8988T (cell line): ENCODE data around the gene TSKU.
"Not testable (repeated sequence)": the region's sequence is repeated elsewhere in the genome, so short reads cannot be mapped to it uniquely, and the experiment has no call there.

ENCODE experiments used
- DNase-seq: peaks from one replicate; pipeline ENCODE4 v3.0.0; 2011

The TSKU gene

GRCh38 chr11:76803023-76803422 is 19.9 kb downstream of the TSKU start:
- no peak for DNase-seq

- no peak for DNase-seq
These were observed 20.9 kb downstream of the TSKU start for GRCh38 chr11:76803811-76804600.

DNA sequence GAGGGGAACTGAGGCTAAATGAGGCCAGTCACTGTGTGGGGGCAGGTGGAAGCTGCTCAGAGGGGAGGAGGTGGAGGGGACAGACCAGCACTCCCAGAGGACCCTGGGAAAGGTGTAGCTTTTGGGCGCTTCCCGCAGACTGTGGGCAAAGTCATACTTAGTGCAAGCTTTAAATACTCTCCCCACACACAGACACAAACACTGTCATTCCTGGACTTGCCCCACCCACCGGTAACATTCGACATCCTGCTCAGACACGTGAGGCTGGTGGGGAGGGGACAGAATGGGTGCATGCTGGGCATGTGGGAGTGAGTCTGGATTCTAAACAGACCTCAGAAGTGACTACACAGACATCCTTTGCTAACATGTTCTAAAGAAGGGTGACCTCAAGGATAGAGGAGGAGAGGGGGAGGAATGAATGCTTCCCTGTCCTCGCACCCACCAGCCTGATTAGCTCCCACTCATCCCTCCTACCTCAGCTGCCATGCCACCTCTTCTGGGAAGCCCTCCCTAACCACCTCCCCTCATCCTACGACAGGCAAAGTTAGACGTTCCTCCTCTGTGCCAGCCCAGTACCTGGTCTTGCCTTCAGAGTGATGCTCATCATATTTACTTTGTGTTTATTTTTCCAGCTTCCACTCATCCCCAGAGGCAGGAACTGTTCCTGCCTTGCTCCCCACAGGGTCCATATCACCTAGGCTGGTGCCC is 22.2 kb downstream of the TSKU start:
- DNase-seq: no peak

DNA sequence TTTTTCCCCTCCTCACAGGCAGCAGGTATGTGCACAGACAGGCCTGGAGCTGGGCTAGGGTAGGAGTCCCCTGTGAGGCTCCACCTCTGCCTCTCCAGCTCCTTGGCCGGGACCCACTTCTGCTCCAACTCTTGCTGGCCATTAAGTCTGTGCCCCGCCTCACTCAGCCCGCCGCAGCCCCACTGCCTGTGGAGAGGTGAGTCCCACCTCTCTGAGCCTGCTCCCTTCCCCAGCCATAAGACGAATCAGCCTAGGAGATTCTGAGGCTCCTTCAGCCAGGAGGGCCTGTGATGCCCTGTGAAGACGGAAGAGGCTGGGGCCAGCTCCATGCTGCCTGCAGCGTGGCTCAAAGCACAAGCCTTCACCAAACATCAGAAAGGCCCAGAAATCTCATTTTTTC is 23.0 kb downstream of the TSKU start:
- no peak for DNase-seq

DNA sequence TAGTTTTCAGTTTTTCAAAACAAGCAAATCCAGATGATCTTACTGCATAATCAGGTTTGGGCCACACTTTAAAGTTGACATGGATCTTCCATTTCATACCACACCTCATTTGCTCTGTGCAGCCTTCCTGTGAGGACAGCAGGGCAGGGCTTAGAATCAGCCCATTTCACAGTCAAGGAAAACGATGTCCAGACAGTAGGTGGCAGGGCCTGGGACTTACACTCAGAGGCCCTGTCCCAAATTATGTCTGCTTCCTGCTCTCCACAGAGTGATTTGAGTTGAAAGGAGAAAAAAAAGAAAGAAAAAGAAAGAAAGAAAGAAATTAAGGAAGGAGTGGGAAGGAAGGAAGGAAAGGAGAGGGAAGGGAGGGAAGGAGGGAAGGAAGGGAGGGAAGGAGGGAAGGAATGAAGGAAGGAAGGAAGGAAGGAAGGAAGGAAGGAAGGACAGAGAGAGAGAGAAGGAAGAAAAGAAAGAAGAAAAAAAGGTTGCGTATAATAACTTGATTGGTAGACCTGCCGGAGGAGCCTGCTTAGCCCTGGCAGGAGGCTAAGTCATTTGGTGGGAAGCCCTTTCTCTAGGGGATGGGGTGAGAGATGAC is 23.6 kb downstream of the TSKU start:
- DNase-seq: no peak

DNA sequence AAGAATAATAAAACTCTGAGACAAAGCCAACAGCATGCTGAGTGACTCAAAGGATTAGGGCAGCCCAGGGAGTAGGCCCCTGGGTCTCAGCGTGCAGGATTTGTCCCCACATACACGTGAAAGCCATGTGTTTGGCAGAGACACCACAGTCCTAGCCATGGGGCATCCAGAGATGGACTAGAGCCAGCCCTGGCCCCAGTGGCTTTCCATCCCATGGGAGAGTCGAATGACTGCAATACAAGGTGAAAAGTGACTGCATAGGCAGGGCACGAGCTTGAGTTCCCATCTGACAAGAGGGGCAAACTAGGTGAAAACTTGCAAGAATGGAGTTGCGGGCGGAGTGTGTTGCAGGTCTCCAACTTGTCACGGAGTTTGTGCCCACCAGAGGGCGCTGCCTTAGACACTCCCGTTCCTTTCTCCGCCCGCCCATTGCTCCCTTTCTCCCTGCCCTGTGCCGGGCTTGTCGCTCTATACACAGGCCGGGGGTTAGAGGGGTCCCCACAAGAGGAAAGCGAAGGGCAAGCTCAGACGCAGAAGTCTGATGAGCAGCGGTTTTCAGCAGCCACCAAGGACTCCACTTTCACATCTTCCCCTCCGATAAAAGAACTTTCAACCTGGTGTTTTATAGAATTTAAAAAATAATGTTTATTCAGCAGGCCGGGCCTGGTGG is 24.2 kb downstream of the TSKU start:
- peak; percentile 83 for DNase-seq

- DNase-seq: no peak
These were observed 25.0 kb downstream of the TSKU start for GRCh38 chr11:76808171-76808570.

- DNase-seq: no peak
These were observed 25.8 kb downstream of the TSKU start for GRCh38 chr11:76808996-76809395.

GRCh38 chr11:76810151-76810853 is 27.1 kb downstream of the TSKU start:
- no peak for DNase-seq

GRCh38 chr11:76811259-76811658 is 28.1 kb downstream of the TSKU start:
- no peak for DNase-seq

DNA sequence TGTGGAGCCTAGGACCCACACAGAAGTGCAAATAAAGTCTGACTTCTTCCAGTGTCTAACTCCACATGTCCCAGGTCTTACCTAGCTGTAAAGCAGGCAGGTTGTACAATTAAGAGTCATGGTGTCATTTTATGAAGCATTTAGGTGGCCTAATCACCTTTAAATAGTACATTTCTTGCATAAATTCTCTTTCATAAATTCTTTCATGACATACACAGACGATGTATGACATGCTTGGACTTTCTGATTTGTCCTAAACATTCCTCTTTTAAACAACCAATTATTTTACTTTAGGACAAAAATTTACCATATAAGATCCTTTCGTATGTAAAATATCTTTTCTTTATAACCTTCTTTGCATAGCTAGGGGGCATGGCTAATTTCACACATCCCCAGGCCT is 31.3 kb downstream of the TSKU start:
- no peak for DNase-seq

GRCh38 chr11:76815678-76816077 is 32.5 kb downstream of the TSKU start:
- not testable (repeated sequence) for DNase-seq

DNA sequence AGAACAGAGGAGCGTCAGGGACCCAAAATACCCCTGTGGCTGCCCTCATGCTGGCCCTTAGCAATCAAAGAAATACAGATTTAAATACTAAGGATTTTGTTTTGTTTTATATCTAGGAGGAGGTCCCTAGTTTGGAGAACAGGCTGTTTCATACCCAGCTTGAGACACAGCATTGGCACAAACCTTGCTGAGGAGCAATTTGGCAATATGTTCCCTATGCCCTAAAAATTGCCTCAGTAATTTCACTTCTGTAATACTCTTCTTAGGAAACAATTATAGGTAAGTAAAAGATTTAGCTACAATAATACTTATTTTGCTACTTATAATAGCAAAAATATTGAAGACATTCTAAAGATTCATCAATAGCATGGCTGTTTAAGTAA is 37.0 kb downstream of the TSKU start:
- no peak for DNase-seq

GRCh38 chr11:76821396-76821795 is 38.2 kb downstream of the TSKU start:
- DNase-seq: not testable (repeated sequence)

- no peak for DNase-seq
These were observed 39.2 kb downstream of the TSKU start for GRCh38 chr11:76822406-76822805.

DNA sequence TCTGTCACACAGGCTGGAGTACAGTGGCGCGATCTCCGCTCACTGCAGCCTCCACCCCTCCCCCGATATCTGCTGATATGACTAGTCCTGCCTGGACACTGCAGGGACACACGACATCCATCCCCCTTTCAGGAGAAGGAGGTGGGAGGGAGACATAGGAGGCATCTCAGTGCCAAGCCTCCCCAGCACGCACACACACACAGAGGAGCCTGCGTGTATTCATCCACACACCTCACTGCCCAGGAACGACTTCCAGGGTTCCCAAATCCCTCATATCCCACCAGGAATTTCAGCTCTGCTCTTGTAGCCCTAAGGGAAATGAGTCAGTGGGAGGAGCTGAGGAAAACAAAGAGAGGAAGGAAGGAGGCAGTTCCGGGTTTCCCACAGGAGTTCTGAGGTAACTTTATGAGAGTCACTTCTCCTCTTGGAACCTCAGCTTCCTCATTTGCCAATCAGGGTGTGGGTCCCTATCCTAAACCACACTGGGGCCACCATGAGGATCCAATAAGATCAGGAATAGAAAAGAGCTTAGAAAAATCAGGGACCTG is 40.4 kb downstream of the TSKU start:
- DNase-seq: peak; percentile 53

GRCh38 chr11:76824083-76824939 is 41.2 kb downstream of the TSKU start:
- DNase-seq: no peak

- DNase-seq: no peak
These were observed 42.0 kb downstream of the TSKU start for GRCh38 chr11:76824980-76825725.

DNA sequence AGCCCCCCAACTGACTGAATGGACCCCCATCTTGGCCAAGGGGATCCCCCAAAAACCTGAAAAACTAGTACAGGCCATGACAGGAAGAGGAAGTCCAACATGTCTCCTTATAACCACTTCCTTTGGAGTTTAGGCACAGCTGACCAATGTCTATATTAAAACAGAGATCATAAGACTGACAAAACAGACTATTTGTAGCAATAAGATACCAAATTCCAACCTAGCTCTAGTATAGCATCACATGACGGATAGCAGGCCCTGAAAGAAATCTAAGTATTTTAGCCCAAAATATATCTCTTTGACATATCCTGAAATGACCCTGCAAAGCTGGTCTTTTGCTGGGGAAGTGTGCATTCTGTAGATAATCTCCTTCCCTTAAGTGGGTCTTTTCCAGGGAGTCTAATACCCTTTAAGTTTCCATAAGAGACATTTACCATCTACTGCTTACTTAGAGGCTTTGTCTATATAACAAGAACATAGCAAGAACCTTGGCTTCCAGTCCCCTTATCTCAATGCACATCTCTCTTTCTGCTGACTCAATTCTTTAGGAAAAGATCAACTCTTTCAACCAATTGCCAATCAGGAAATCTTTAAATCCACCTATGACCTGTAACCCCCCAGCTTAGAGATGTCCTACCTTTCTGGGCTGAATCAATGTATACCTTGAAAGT is 42.7 kb downstream of the TSKU start:
- DNase-seq: no peak

- DNase-seq: not testable (repeated sequence)
These were observed 43.4 kb downstream of the TSKU start for GRCh38 chr11:76826508-76826907.
